ENCODE measurements around the gene HOXA6. TPM values are rescaled to one million over a fixed set of nuclear protein-coding genes. Genes with fewer than 3 reads are reported as not detected.

The HOXA6 gene
- polyA plus RNA-seq, 3 donors, result 24.6 to 48.9 (median 36.8) TPM

- DNase-seq (ENCODE audit: extremely low read depth in 1 of 11, low read depth in 9 of 11, low spot score in 4 of 11), result no peak
Observed at GRCh38 chr7:27186668-27187474, 39.3 kb upstream of the HOXA6 start.

DNA sequence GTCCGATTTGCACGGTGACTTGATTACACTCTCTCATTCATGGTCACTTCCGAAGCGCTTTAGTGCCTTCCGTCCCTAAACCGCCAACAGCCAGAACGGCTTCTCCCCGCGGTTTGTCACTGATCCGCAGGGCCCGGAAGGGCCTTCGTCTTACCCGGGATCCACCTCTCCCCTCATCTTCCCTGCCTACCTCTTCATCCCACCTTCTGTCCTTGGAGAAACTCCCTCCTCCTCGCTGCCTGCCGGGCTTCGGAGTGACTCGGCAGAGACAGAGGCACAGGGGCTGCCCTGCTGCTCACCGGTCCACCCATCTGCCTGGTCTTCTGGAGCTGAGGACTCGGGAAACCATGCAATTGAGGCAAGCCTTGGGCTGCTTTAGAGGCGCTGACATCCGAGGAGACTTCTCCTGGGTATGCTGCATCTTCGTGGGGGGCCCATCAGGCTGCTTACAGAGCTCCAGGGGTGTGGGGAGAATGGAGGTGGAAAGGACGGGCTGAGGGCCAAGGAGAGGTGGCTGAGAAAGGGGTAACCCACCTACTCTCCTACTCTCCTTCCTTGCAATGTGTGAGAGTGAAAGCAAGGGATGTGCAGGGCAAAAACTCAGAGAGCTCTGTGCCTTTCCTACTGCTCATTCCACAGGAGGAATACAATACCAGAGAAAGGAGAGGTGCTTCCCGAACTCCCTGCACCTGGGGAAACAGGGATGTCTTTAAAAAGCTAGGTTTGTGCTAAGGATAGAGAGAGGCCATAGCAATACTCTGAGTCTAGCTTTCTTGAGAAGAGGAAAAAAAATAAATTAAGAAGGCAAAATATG is 38.5 kb upstream of the HOXA6 start:
- DNase-seq (ENCODE audit: extremely low read depth in 1 of 11, low read depth in 9 of 11, low spot score in 4 of 11), result no peak

- peak; percentile 88 to 97 (median 92) for DNase-seq (ENCODE audit: extremely low read depth in 1 of 11, low read depth in 9 of 11, low spot score in 4 of 11)
Observed at GRCh38 chr7:27185013-27185853, 37.7 kb upstream of the HOXA6 start, which contains the start of gene HOXA11. HOXA11 (minus strand) TSS chr7:27185232; CDS start chr7:27185144, 88 bp downstream.

GRCh38 chr7:27184337-27185012 is 36.9 kb upstream of the HOXA6 start:
- no peak for DNase-seq (ENCODE audit: extremely low read depth in 1 of 11, low read depth in 9 of 11, low spot score in 4 of 11)

GRCh38 chr7:27183682-27184336 is 36.2 kb upstream of the HOXA6 start:
- DNase-seq (ENCODE audit: extremely low read depth in 1 of 11, low read depth in 9 of 11, low spot score in 4 of 11), result no peak

GRCh38 chr7:27182861-27183681 is 35.5 kb upstream of the HOXA6 start:
- no peak for DNase-seq (ENCODE audit: extremely low read depth in 1 of 11, low read depth in 9 of 11, low spot score in 4 of 11)

DNA sequence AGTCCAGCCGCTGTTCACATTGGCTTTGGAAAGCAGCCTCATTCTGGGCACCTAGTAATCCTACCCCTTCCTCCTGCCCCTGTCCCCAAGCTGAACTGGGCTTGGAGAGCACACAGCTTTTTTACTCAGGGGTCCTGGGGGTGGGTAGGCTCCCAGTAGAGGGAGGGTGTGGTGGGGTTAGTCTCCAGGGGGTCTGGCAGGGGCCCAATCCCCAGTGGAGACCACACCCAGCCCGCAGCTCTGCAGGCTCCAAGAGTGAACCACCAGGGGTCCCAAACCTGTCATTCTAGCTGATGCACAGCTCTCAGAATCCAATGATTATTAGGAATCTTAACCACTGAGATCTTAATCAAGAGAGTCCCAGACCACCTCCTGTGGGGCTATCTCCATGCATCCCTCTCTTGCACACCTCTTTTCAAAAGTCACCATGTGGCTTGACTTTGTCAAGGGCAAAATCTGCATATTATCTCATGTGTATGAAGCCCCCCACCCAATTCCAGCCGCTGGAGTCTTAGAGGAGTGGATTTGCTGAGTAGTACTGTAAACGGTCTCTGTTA is 34.8 kb upstream of the HOXA6 start:
- DNase-seq (ENCODE audit: extremely low read depth in 1 of 11, low read depth in 9 of 11, low spot score in 4 of 11), result no peak

GRCh38 chr7:27181795-27182275 is 34.3 kb upstream of the HOXA6 start:
- DNase-seq (ENCODE audit: extremely low read depth in 1 of 11, low read depth in 9 of 11, low spot score in 4 of 11), result no peak

GRCh38 chr7:27180431-27181420 is 33.2 kb upstream of the HOXA6 start:
- no peak for DNase-seq (ENCODE audit: extremely low read depth in 1 of 11, low read depth in 9 of 11, low spot score in 4 of 11)

- DNase-seq (ENCODE audit: extremely low read depth in 1 of 11, low read depth in 9 of 11, low spot score in 4 of 11), result peak in 10 of 11 donors; percentile 83 to 94 (median 89)
Observed at GRCh38 chr7:27179503-27180430, 32.2 kb upstream of the HOXA6 start.

DNA sequence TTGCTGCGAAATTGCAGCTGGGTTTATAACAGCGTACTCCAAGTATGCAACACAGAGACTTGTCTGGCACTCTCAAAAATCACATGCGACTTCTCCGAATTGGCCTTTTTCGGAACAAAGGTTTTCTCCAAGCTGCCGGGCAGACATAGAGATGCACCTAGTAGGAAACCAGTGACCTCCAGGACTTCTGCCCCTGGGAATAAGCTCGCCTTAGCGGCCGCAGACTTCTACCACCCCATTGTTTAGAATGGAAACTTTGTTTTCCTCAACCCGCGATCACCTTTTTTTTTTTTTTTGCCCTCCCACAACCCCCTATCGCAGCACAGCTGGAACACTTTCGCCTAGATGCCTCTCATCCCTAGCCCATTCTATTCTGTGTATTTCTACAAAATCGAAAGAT is 31.5 kb upstream of the HOXA6 start:
- DNase-seq (ENCODE audit: extremely low read depth in 1 of 11, low read depth in 9 of 11, low spot score in 4 of 11), result no peak

DNA sequence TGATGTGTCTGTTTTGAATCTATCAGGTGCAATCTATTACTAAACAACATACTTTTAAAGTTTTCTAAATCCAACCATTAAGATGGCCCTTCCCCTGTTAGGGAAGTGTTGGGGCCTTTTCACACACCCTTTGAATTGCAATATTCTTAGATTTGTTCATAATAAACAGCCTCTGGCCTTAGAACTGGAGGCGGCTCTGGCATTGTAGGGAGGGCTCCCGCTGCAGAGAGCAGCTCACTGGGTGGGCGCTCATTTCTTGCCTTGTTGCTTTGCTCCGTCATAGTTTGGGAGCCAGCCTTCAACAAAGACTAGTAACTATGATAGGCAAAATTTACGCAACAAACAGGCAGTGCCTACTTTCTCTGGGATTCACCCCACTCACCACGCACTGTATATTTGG is 30.8 kb upstream of the HOXA6 start:
- no peak for DNase-seq (ENCODE audit: extremely low read depth in 1 of 11, low read depth in 9 of 11, low spot score in 4 of 11)

- no peak for DNase-seq (ENCODE audit: extremely low read depth in 1 of 11, low read depth in 9 of 11, low spot score in 4 of 11)
Observed at GRCh38 chr7:27177795-27178320, 30.3 kb upstream of the HOXA6 start.

DNA sequence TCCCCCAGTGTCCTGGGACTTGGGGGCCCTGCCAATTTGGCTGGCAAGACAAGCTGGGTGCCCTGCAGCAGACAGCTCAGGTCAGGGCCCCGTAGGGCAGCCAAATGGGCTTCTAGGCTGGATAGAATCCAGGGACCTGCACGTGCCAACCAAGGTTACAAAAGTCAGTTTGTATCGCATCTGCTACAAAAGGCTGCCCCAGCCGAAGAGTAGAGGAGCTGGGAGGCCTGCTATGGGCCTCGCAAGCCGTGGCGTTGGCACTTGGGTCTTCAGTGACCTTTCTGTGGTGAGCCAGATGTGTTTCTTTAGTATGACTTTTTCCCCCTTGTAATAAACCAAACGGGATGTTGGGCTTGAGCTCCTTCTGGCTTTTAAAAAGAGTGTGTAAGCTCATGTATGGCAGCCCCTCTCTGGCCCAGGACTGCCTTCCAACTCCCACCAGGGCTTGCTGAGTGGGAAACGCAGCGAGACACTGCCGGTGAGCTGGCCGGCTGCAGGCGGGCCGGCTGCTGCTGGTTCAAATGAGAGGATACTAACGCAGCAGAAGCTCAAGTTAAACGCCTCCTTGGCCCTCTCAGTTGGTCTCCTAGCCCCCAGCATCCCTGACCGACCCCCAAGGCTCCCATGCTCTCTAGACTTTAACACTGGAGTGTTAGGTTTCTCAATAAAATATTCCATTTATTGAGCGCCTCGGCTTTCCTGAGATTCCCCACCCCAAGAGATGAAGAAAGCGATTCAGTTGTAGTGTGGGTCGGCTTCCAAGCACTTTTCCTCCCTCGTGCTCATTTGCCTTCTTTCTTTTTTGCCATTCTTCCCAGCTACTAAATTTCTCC is 29.6 kb upstream of the HOXA6 start:
- DNase-seq (ENCODE audit: extremely low read depth in 1 of 11, low read depth in 9 of 11, low spot score in 4 of 11), result no peak
